SK-N-SH treated with all-trans-retinoic acid at 6 μM for 48 hours (cell line): ENCODE measurements around the gene TBX18.
A peak's percentile ranks its signal among the peaks of the same experiment; 100 is the strongest.

Source experiments
- ATAC-seq: fragments of 200-7000 bp; cut with Tn5 transposase; 3 replicates; pipeline ENCODE4 v1.9.1; 2020; ENCODE audit warnings: mild to moderate bottlenecking, moderate library complexity
- ARNTL ChIP-seq: fragments of 450-650 bp; formaldehyde crosslinking; IDR thresholded peaks from 2 replicates; pipeline ENCODE4 v1.5.0; 2020; ENCODE audit warnings: low read depth, mild to moderate bottlenecking, moderate library complexity, borderline replicate concordance
- BACH2 ChIP-seq: fragments of 250-450 bp; sonication (Bioruptor Pico); IDR thresholded peaks from 2 replicates; pipeline ENCODE4 v1.9.0; 2021; ENCODE audit warnings: mild to moderate bottlenecking, borderline replicate concordance
- CREB5 ChIP-seq: fragments of 250-450 bp; sonication (Bioruptor Pico); IDR thresholded peaks from 2 replicates; pipeline ENCODE4 v1.5.1; 2020; ENCODE audit warnings: low read depth, mild to moderate bottlenecking, moderate library complexity
- CSDC2 ChIP-seq: fragments of 250-450 bp; sonication (Bioruptor Pico); IDR thresholded peaks from 2 replicates; pipeline ENCODE4 v1.5.0; 2020; ENCODE audit warnings: mild to moderate bottlenecking, moderate library complexity
- ESRRG ChIP-seq: fragments of 250-450 bp; sonication (Bioruptor Pico); IDR thresholded peaks from 2 replicates; pipeline ENCODE4 v1.6.1; 2021; ENCODE audit warnings: mild to moderate bottlenecking
- GLIS3 ChIP-seq: fragments of 250-450 bp; sonication (Bioruptor Pico); IDR thresholded peaks from 2 replicates; pipeline ENCODE4 v1.5.0; 2020; ENCODE audit warnings: mild to moderate bottlenecking, moderate library complexity
- ISL1 ChIP-seq: fragments of 250-450 bp; sonication (Bioruptor Pico); IDR thresholded peaks from 2 replicates; pipeline ENCODE4 v2.1.2; 2022; ENCODE audit warnings: mild to moderate bottlenecking, moderate library complexity
- OSR1 ChIP-seq: fragments of 250-450 bp; sonication (Bioruptor Pico); IDR thresholded peaks from 2 replicates; pipeline ENCODE4 v1.8.0; 2022; ENCODE audit warnings: moderate library complexity, mild to moderate bottlenecking, inconsistent platforms
- PATZ1 ChIP-seq: fragments of 250-450 bp; sonication (Bioruptor Pico); IDR thresholded peaks from 2 replicates; pipeline ENCODE4 v1.8.0; 2020; ENCODE audit warnings: mild to moderate bottlenecking, moderate library complexity, borderline replicate concordance
- POU6F1 ChIP-seq: fragments of 250-450 bp; sonication (Bioruptor Pico); IDR thresholded peaks from 2 replicates; pipeline ENCODE4 v1.8.0; 2021; ENCODE audit warnings: low read depth, mild to moderate bottlenecking, moderate library complexity, borderline replicate concordance
- PPARA ChIP-seq: fragments of 250-450 bp; sonication (Bioruptor Pico); IDR thresholded peaks from 2 replicates; pipeline ENCODE4 v1.5.0; 2020; ENCODE audit warnings: mild to moderate bottlenecking, borderline replicate concordance
- RARB ChIP-seq: fragments of 250-450 bp; sonication (Bioruptor Pico); IDR thresholded peaks from 2 replicates; pipeline ENCODE4 v1.8.0; 2021; ENCODE audit warnings: mild to moderate bottlenecking, moderate library complexity
- SNAI2 ChIP-seq: fragments of 250-450 bp; sonication (Bioruptor Pico); IDR thresholded peaks from 2 replicates; pipeline ENCODE4 v1.5.0; 2020; ENCODE audit warnings: mild to moderate bottlenecking, moderate library complexity
- TCF4 ChIP-seq: fragments of 250-450 bp; sonication (Bioruptor Pico); IDR thresholded peaks from 2 replicates; pipeline ENCODE4 v1.8.0; 2021; ENCODE audit warnings: mild to moderate bottlenecking, moderate library complexity, borderline replicate concordance
- TOX ChIP-seq: fragments of 250-450 bp; sonication (Bioruptor Pico); IDR thresholded peaks from 2 replicates; pipeline ENCODE4 v1.8.0; 2021; ENCODE audit warnings: mild to moderate bottlenecking, moderate library complexity, borderline replicate concordance
- TSHZ2 ChIP-seq: fragments of 250-450 bp; sonication (Bioruptor Pico); IDR thresholded peaks from 2 replicates; pipeline ENCODE4 v1.5.0; 2020; ENCODE audit warnings: mild to moderate bottlenecking, moderate library complexity
- ZC3H10 ChIP-seq: fragments of 250-450 bp; sonication (Bioruptor Pico); IDR thresholded peaks from 2 replicates; pipeline ENCODE4 v1.5.1; 2021; ENCODE audit warnings: mild to moderate bottlenecking, moderate library complexity
- ZFP3 ChIP-seq: fragments of 250-450 bp; sonication (Bioruptor Pico); IDR thresholded peaks from 2 replicates; pipeline ENCODE4 v1.5.0; 2020; ENCODE audit warnings: mild to moderate bottlenecking, moderate library complexity
- ZNF565 ChIP-seq: fragments of 450-650 bp; formaldehyde crosslinking; conservative IDR thresholded peaks from 2 replicates; pipeline ENCODE4 v1.5.0; 2020; ENCODE audit warnings: low read depth, mild to moderate bottlenecking, moderate library complexity
- ZNF70 ChIP-seq: fragments of 450-650 bp; formaldehyde crosslinking; IDR thresholded peaks from 2 replicates; pipeline ENCODE4 v1.5.0; 2020; ENCODE audit warnings: mild to moderate bottlenecking, moderate library complexity
- ZNF8 ChIP-seq: fragments of 450-650 bp; formaldehyde crosslinking; IDR thresholded peaks from 2 replicates; pipeline ENCODE4 v1.5.0; 2020; ENCODE audit warnings: mild to moderate bottlenecking, moderate library complexity

TBX18 gene

GRCh38 chr6:84665401-84665800 is 99.0 kb downstream of the TBX18 start:
- peak; percentile 91 for ATAC-seq
- TF ChIP-seq SNAI2 (CRISPR knock-in tag) (no peak), CREB5 (CRISPR knock-in tag) (no peak), ISL1 (peak; percentile 94), ZC3H10 (no peak), OSR1 (no peak), RARB (CRISPR knock-in tag) (0 out of 2 replicates have a peak, but pooled peaks have one; percentile 72), CSDC2 (CRISPR knock-in tag) (no peak), ZNF8 (CRISPR knock-in tag) (no peak), TOX (CRISPR knock-in tag) (peak; percentile 76; the same call in 1 of the 2 replicates)

- no peak for ATAC-seq
- TF ChIP-seq SNAI2 (CRISPR knock-in tag) (no peak), TSHZ2 (CRISPR knock-in tag) (no peak)
These were observed 100.5 kb downstream of the TBX18 start for GRCh38 chr6:84663866-84664265.

- no peak for ATAC-seq
- TF ChIP-seq ZFP3 (CRISPR knock-in tag) (no peak), BACH2 (CRISPR knock-in tag) (no peak), OSR1 (no peak), PPARA (CRISPR knock-in tag) (no peak), ZNF70 (CRISPR knock-in tag) (no peak), ARNTL (no peak), ESRRG (CRISPR knock-in tag) (no peak), ISL1 (no peak), ZNF565 (CRISPR knock-in tag) (no peak), ZC3H10 (no peak), GLIS3 (CRISPR knock-in tag) (no peak), RARB (CRISPR knock-in tag) (no peak)
These were observed 106.9 kb downstream of the TBX18 start for GRCh38 chr6:84657486-84657885.

GRCh38 chr6:84657025-84657424 is 107.4 kb downstream of the TBX18 start:
- TF ChIP-seq RARB (CRISPR knock-in tag): no peak
- no peak for TF ChIP-seq ESRRG (CRISPR knock-in tag)
- TF ChIP-seq, all 23 proteins: peak for 0
- ATAC-seq: no peak

GRCh38 chr6:84653027-84653551 is 111.3 kb downstream of the TBX18 start:
- peak; percentile 44 for ATAC-seq
- no peak for TF ChIP-seq ZC3H10
- no peak for TF ChIP-seq ZFP3 (CRISPR knock-in tag)
- no peak for TF ChIP-seq POU6F1 (CRISPR knock-in tag)
- no peak for TF ChIP-seq GLIS3 (CRISPR knock-in tag)
- no peak for TF ChIP-seq PPARA (CRISPR knock-in tag)
- no peak for TF ChIP-seq BACH2 (CRISPR knock-in tag)
- no peak for TF ChIP-seq ISL1
- no peak for TF ChIP-seq CSDC2 (CRISPR knock-in tag)
- TF ChIP-seq SNAI2 (CRISPR knock-in tag): no peak
- no peak for TF ChIP-seq ZNF8 (CRISPR knock-in tag)
- no peak for TF ChIP-seq TCF4 (CRISPR knock-in tag)
- TF ChIP-seq ARNTL: no peak
- no peak for TF ChIP-seq PATZ1 (CRISPR knock-in tag)
- TF ChIP-seq, all 23 proteins: peak for 0
